H1 (cell line): ENCODE data around the gene PSMD5. TPM values are rescaled to one million over a fixed set of nuclear protein-coding genes. Genes with fewer than 3 reads are reported as not detected.

Source experiments
- CTCF ChIA-PET: fragments of 300-600 bp; sonication (Branson Sonifier 250); formaldehyde crosslinking; loops from one replicate; lab custom pipeline; 2021; ENCODE audit not compliant: partially characterized antibody; lab: Charles Lee
- POLR2A ChIA-PET: fragments of 300-600 bp; sonication (Branson Sonifier 250); formaldehyde crosslinking; loops from one replicate; lab custom pipeline; 2021; ENCODE audit warnings: inconsistent platforms; ENCODE audit not compliant: partially characterized antibody; lab: Charles Lee
- DNase-seq, 2 experiments: peaks; one replicate each; pipeline versions ENCODE4 v3.0.0 to v3.0.0-alpha.2; 2010 to 2022; ENCODE audit warnings: low spot score in 2 of 2, low read depth in 1 of 2, mixed read lengths in 1 of 2
- FAIRE-seq: peaks from 2 replicates; lab custom pipeline; 2011; peaks lifted over from hg19 to GRCh38; lab: Jason Lieb, UNC
- H2AFZ ChIP-seq: 2 replicates; pipeline ENCODE4 v1.8.1; 2012; ENCODE audit warnings: low read length, inconsistent platforms
- H2AK5ac ChIP-seq: 2 replicates; pipeline ENCODE4 v1.6.1; 2013; ENCODE audit warnings: low read depth, low read length
- H2BK120ac ChIP-seq: replicated peaks from 2 replicates; pipeline ENCODE3; 2013; ENCODE audit warnings: low read depth, low read length, inconsistent platforms
- H2BK12ac ChIP-seq: 2 replicates; pipeline ENCODE4 v1.6.1; 2013; ENCODE audit warnings: low read depth, low read length
- H2BK15ac ChIP-seq: 2 replicates; pipeline ENCODE4 v1.6.1; 2013; ENCODE audit warnings: low read length
- H2BK20ac ChIP-seq: 2 replicates; pipeline ENCODE4 v1.6.1; 2013; ENCODE audit warnings: low read length
- H2BK5ac ChIP-seq: 2 replicates; pipeline ENCODE4 v1.6.1; 2013; ENCODE audit warnings: low read depth, low read length
- H3K14ac ChIP-seq: 2 replicates; pipeline ENCODE4 v1.6.1; 2013; ENCODE audit warnings: inconsistent platforms; ENCODE audit not compliant: insufficient read length
- H3K18ac ChIP-seq: 2 replicates; pipeline ENCODE4 v1.6.1; 2013; ENCODE audit warnings: low read length; ENCODE audit errors: extremely low read depth
- H3K23ac ChIP-seq: 2 replicates; pipeline ENCODE4 v1.6.1; 2013; ENCODE audit warnings: inconsistent platforms; ENCODE audit not compliant: insufficient read length
- H3K23me2 ChIP-seq: 2 replicates; pipeline ENCODE4 v1.6.1; 2013; ENCODE audit warnings: low read depth, low read length
- H3K27ac ChIP-seq: 2 replicates; pipeline ENCODE4 v1.6.1; 2011; ENCODE audit warnings: low read depth, low read length, inconsistent platforms
- H3K27me3 ChIP-seq, 4 experiments: replicated peaks in 1 of 4; 1 replicate in 1 of 4; 2 replicates in 3 of 4; pipeline versions ENCODE4 v1.6.1 to v1.8.1; 2011 to 2013; ENCODE audit warnings: low read length in 3 of 4, mild to moderate bottlenecking in 3 of 4, inconsistent platforms in 2 of 4, mixed read lengths in 2 of 4, moderate library complexity in 1 of 4; ENCODE audit not compliant: control insufficient read depth in 3 of 4, insufficient read depth in 3 of 4; ENCODE audit errors: extremely low read depth in 1 of 4
- H3K36me3 ChIP-seq, 4 experiments: 2 replicates each; pipeline versions ENCODE4 v1.6.1 to v1.8.1; 2011 to 2013; ENCODE audit warnings: mild to moderate bottlenecking in 4 of 4, low read length in 3 of 4, moderate library complexity in 2 of 4, control low read depth in 1 of 4, inconsistent platforms in 1 of 4; ENCODE audit not compliant: insufficient read depth in 4 of 4, control insufficient read depth in 2 of 4
- H3K4ac ChIP-seq: replicated peaks from 2 replicates; pipeline ENCODE3; 2013; ENCODE audit warnings: low read length, low read depth, mixed read lengths, inconsistent platforms; ENCODE audit not compliant: insufficient read length
- H3K4me1 ChIP-seq, 4 experiments: replicated peaks in 1 of 4; 1 replicate in 1 of 4; 2 replicates in 3 of 4; pipeline versions ENCODE4 v1.6.1 to v1.8.1; 2011 to 2013; ENCODE audit warnings: low read length in 3 of 4, inconsistent platforms in 2 of 4, mixed read lengths in 1 of 4; ENCODE audit not compliant: insufficient read depth in 4 of 4, control insufficient read depth in 3 of 4
- H3K4me2 ChIP-seq, 2 experiments: 2 replicates each; pipeline versions ENCODE4 v1.6.1 to v1.8.1; 2011 to 2013; ENCODE audit warnings: low read depth in 2 of 2, low read length in 2 of 2, control low read depth in 1 of 2, inconsistent platforms in 1 of 2, mild to moderate bottlenecking in 1 of 2; ENCODE audit not compliant: insufficient read depth in 1 of 2
- H3K4me3 ChIP-seq, 4 experiments: fragments of 200-600, 300-600 bp in 1 of 4; sonication (generic), shearing (Covaris generic), sonication (Bioruptor Twin) in 1 of 4; 2 replicates each; pipeline versions ENCODE4 v1.5.1 to v1.8.1; 2011 to 2016; ENCODE audit warnings: low read length in 4 of 4, low read depth in 3 of 4, control low read depth in 2 of 4, inconsistent platforms in 2 of 4, mild to moderate bottlenecking in 2 of 4, mixed read lengths in 1 of 4, moderate library complexity in 1 of 4; ENCODE audit not compliant: insufficient read depth in 2 of 4; ENCODE audit errors: extremely low read depth in 1 of 4
- H3K56ac ChIP-seq: replicated peaks from 2 replicates; pipeline ENCODE3; 2013; ENCODE audit warnings: low read depth, mild to moderate bottlenecking, mixed read lengths, low read length, inconsistent platforms; ENCODE audit not compliant: insufficient read length
- H3K79me1 ChIP-seq: 2 replicates; pipeline ENCODE4 v1.6.1; 2013; ENCODE audit warnings: low read depth, low read length, control low read depth
- H3K79me2 ChIP-seq, 2 experiments: 2 replicates each; pipeline versions ENCODE4 v1.6.1 to v1.8.1; 2012 to 2013; ENCODE audit warnings: low read length in 2 of 2, mild to moderate bottlenecking in 2 of 2, inconsistent platforms in 1 of 2; ENCODE audit not compliant: insufficient read depth in 2 of 2, control insufficient read depth in 1 of 2
- H3K9ac ChIP-seq, 4 experiments: replicated peaks in 1 of 4; 1 replicate in 1 of 4; 2 replicates in 3 of 4; pipeline versions ENCODE4 v1.6.1 to v1.8.1; 2011 to 2013; ENCODE audit warnings: low read depth in 3 of 4, low read length in 3 of 4, control low read depth in 2 of 4, mild to moderate bottlenecking in 2 of 4, moderate library complexity in 2 of 4, inconsistent platforms in 1 of 4; ENCODE audit errors: extremely low read depth in 1 of 4
- H3K9me3 ChIP-seq, 2 experiments: 2 replicates each; pipeline versions ENCODE4 v1.6.1 to v1.8.1; 2012 to 2013; ENCODE audit warnings: mild to moderate bottlenecking in 2 of 2, moderate library complexity in 2 of 2, control low read depth in 1 of 2, inconsistent platforms in 1 of 2, low read depth in 1 of 2, low read length in 1 of 2, mixed read lengths in 1 of 2; ENCODE audit not compliant: insufficient read depth in 2 of 2
- H4K20me1 ChIP-seq, 2 experiments: replicated peaks in 1 of 2; 2 replicates each; pipeline versions ENCODE3 to v1.8.1; 2011 to 2013; ENCODE audit warnings: inconsistent platforms in 2 of 2, low read length in 2 of 2, mild to moderate bottlenecking in 1 of 2; ENCODE audit not compliant: insufficient read depth in 2 of 2, control insufficient read depth in 1 of 2
- H4K5ac ChIP-seq: 2 replicates; pipeline ENCODE4 v1.6.1; 2013; ENCODE audit warnings: low read length, low read depth, mixed read lengths, inconsistent platforms; ENCODE audit not compliant: insufficient read length
- H4K8ac ChIP-seq: 2 replicates; pipeline ENCODE4 v1.8.0; 2013; ENCODE audit warnings: mild to moderate bottlenecking, moderate library complexity, low read length, inconsistent platforms; ENCODE audit not compliant: insufficient read depth; ENCODE audit errors: extremely low read depth
- H4K91ac ChIP-seq: replicated peaks from 2 replicates; pipeline ENCODE3; 2013; ENCODE audit warnings: low read length, mixed read lengths, inconsistent platforms; ENCODE audit not compliant: insufficient read length
- CEBPB ChIP-seq: IDR thresholded peaks from 2 replicates; pipeline ENCODE4 v1.6.1; 2012; ENCODE audit warnings: low read depth, low read length
- E2F6 ChIP-seq: IDR thresholded peaks from 2 replicates; pipeline ENCODE4 v1.6.1; 2012; ENCODE audit warnings: inconsistent platforms
- FOSL1 ChIP-seq: IDR thresholded peaks from 2 replicates; pipeline ENCODE4 v1.6.1; 2011; ENCODE audit warnings: mild to moderate bottlenecking, low read depth, low read length, moderate library complexity; ENCODE audit not compliant: insufficient read depth
- HDAC2 ChIP-seq, 2 experiments: fragments of 300-600 bp in 1 of 2; sonication (generic) in 1 of 2; IDR thresholded peaks; 2 replicates each; pipeline ENCODE4 v1.6.1; 2011 to 2012; ENCODE audit warnings: low read depth in 2 of 2, low read length in 2 of 2, mild to moderate bottlenecking in 2 of 2, moderate library complexity in 2 of 2, borderline replicate concordance in 1 of 2, inconsistent platforms in 1 of 2
- KDM4A ChIP-seq: IDR thresholded peaks from one replicate; pipeline ENCODE4 v1.7.1; 2012; ENCODE audit warnings: low read depth, mild to moderate bottlenecking, moderate library complexity, low read length, inconsistent platforms; ENCODE audit not compliant: severe bottlenecking
- POLR2AphosphoS5 ChIP-seq: IDR thresholded peaks from 2 replicates; pipeline ENCODE4 v1.6.1; 2011; ENCODE audit warnings: low read depth, low read length
- POU5F1 ChIP-seq: IDR thresholded peaks from 2 replicates; pipeline ENCODE4 v1.6.1; 2011; ENCODE audit warnings: low read depth, mild to moderate bottlenecking, low read length, moderate library complexity
- SUZ12 ChIP-seq: fragments of 200-600 bp; sonication (generic); IDR thresholded peaks from 2 replicates; pipeline ENCODE4 v1.6.1; 2012; ENCODE audit warnings: mild to moderate bottlenecking, inconsistent platforms, low read length, moderate library complexity, mixed read lengths
- TCF12 ChIP-seq: IDR thresholded peaks from 2 replicates; pipeline ENCODE4 v1.6.1; 2011; ENCODE audit warnings: low read depth, mild to moderate bottlenecking, low read length
- WGBS, 2 experiments: shearing (Covaris generic) in 1 of 2; methylation state at CpG; one replicate each; pipeline versions ENCODE4 v1.1.6 to v1.1.7; 2013 to 2015; ENCODE audit warnings: low lambda C conversion rate in 2 of 2, mixed read lengths in 2 of 2, inconsistent platforms in 1 of 2, low coverage in 1 of 2, missing lambda C conversion rate in 1 of 2; ENCODE audit not compliant: insufficient replicate concordance in 2 of 2, insufficient coverage in 1 of 2, insufficient read length in 1 of 2; ENCODE audit errors: extremely low coverage in 1 of 2, missing lambda C conversion rate in 1 of 2; 5-methylcytosine and 5-hydroxymethylcytosine counted together
- polyA plus RNA-seq, 7 experiments: library from polyadenylated mRNA; depleted of rRNA in 3 of 7; stranded (reverse) in 5 of 7; unstranded in 2 of 7; fragments of >200 nt in 5 of 7; fragments of 200-250 nt in 2 of 7; gene quantifications; 1 replicate in 5 of 7; 2 replicates in 1 of 7; 4 replicates in 1 of 7; pipeline versions ENCODE4 v1.2.1 to v1.2.3, GENCODE V29; 2011 to 2013; ENCODE audit warnings: missing spikeins in 2 of 7, mixed read lengths in 2 of 7
- total RNA-seq: library from RNA; stranded (reverse); fragmentation: NEBNext Ultra II Directional; extraction: Animal tissue kit (Norgen Biotek cat#: 25700); gene quantifications from 2 replicates; pipeline ENCODE4 v1.2.1, GENCODE V29; 2021

The PSMD5 gene
- total and polyA plus RNA-seq, 2 of the 8 experiments (the other 6 are each of a cell fraction or from before 2014, with no cell fraction given), result 19.2 to 30.5 TPM

GRCh38 chr9:120818595-120818994 is 24.1 kb downstream of the PSMD5 start:
- 80% methylated on average over 1 of the region's 1 CpG; no CpG with 5 or more reads in 1 of the 2 experiments for WGBS, 2 experiments

More at GRCh38 chr9:120818595-120818994, 24.1 kb downstream of the PSMD5 start:
- Histone ChIP-seq H3K56ac (no peak overlapping the region), H2BK5ac (no peak overlapping the region)
- TF ChIP-seq POU5F1 (no peak), SUZ12 (no peak), KDM4A (no peak), E2F6 (no peak), HDAC2 (IDR thresholded peaks at IDR 0.05; ENCODE audit: borderline replicate concordance in 1 of 2, low read depth in 2 of 2, low read length in 2 of 2) (no peak), FOSL1 (no peak), CEBPB (no peak), TCF12 (no peak), POLR2AphosphoS5 (no peak)
- TF ChIP-seq, all 59 proteins: peak for 0
- H3K9me3 ChIP-seq, result no peaks in the 10 kb centered on the region
- H3K27ac ChIP-seq, result no peak overlapping the region
- no peak overlapping the region for H2AFZ ChIP-seq
- CTCF ChIA-PET, result no interaction called here
- no peak overlapping the region for H2BK15ac ChIP-seq
- no peak overlapping the region for H4K5ac ChIP-seq
- no peak overlapping the region for H4K8ac ChIP-seq
- no peak overlapping the region for H3K18ac ChIP-seq
- FAIRE-seq (no peak), DNase-seq (no peak)
- H3K4me1 ChIP-seq, result no peaks in the 10 kb centered on the region
- H3K4me2 ChIP-seq, result no peak overlapping the region
- no peak overlapping the region for H3K4me3 ChIP-seq
- H3K36me3 ChIP-seq, result peaks cover 2 to 47% (median 24%) of the 10 kb centered on the region in 4 experiments; a peak in 6 of 8 replicates
- no peak overlapping the region for H2BK20ac ChIP-seq
- H4K20me1 ChIP-seq, result no peaks in the 10 kb centered on the region
- H3K27me3 ChIP-seq, result no peaks in the 10 kb centered on the region
- 0 out of 2 replicates have a peak, but pooled peaks cover 2% of the 10 kb centered on the region for H3K23me2 ChIP-seq
- no peak overlapping the region for H3K4ac ChIP-seq
- H3K79me2 ChIP-seq, result no peaks in the 10 kb centered on the region
- no peak overlapping the region for H2BK12ac ChIP-seq
- no peak overlapping the region for H3K23ac ChIP-seq
- no peak overlapping the region for H3K14ac ChIP-seq
- no peak overlapping the region for H3K9ac ChIP-seq
- no peak overlapping the region for H2BK120ac ChIP-seq
- H4K91ac ChIP-seq, result no peak overlapping the region
- POLR2A ChIA-PET, result no interaction called here
- no peak overlapping the region for H2AK5ac ChIP-seq
- no peaks in the 10 kb centered on the region for H3K79me1 ChIP-seq
